Activated T-cell treated with anti-CD3 and anti-CD28 coated beads for 24 hours (primary cell): ENCODE measurements around the gene VIPR2.
"Not testable (repeated sequence)": the region's sequence is repeated elsewhere in the genome, so short reads cannot be mapped to it uniquely, and the experiment has no call there.

ENCODE experiments used
- DNase-seq: peaks from one replicate; pipeline ENCODE4 v3.0.0-alpha.2; 2020; ENCODE audit warnings: low read depth

VIPR2 gene

DNA sequence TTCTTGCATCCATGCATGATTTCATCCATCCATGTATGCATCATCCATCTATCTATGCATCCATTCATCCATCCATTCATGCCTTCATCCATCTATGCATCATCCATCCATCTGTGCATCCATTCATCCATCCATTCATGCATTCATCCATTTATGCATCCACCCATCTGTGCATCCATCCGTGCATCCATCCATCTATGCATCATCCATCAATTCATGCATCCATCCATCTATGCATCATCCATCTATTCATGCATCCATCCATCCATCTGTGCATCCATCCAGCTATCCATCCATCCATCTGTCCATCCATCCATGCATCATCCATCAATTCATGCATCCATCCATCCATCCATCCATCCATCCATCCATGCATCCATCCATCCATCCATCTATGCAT is 157.0 kb downstream of the VIPR2 start:
- DNase-seq: no peak

DNA sequence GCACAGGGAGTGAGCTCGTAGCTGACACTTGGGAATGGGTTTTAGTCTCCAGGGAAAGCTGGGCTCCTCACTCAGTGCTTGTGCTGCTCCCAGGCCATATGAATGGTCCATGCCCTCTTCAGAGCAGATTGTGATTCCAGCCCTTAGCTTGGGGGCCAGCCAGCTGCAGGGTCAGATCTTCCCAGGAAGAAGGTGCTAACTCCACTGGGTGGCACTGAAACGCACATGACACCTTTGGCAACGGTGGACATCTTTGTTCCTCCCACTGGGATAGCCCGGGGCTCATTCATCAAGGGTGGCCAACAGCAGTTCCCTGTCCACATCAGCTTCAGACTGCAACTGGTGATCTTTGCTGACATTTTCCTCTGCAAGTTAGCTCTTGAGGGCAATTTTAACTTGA is 159.1 kb downstream of the VIPR2 start:
- DNase-seq: no peak

DNA sequence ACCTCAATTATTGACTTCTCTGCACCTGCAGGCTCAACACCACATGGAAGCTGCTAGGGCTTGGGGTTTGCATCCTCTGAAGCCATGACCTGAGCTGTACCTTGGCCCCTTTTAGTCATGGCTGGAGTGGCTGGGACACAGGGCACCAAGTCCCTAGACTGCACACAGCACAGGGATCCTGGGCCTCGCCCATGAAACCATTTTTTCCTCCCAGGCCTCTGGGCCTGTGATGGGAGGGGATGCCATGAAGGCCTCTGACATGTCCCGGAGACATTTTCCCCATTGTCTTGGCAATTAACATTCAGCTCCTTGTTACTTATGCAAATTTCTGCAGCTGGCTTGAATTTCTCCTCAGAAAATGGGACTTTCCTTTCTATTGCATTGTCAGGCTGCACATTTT is 160.7 kb downstream of the VIPR2 start:
- not testable (repeated sequence) for DNase-seq

DNA sequence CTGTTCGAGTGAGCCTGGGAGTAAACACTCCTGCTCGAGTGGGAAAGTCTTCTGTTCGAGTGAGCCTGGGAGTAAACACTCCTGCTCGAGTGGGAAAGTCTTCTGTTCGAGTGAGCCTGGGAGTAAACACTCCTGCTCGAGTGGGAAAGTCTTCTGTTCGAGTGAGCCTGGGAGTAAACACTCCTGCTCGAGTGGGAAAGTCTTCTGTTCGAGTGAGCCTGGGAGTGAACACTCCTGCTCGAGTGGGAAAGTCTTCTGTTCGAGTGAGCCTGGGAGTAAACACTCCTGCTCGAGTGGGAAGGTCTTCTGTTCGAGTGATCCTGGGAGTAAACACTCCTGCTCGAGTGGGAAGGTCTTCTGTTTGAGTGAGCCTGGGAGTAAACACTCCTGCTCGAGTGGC is 162.6 kb downstream of the VIPR2 start:
- not testable (repeated sequence) for DNase-seq

DNA sequence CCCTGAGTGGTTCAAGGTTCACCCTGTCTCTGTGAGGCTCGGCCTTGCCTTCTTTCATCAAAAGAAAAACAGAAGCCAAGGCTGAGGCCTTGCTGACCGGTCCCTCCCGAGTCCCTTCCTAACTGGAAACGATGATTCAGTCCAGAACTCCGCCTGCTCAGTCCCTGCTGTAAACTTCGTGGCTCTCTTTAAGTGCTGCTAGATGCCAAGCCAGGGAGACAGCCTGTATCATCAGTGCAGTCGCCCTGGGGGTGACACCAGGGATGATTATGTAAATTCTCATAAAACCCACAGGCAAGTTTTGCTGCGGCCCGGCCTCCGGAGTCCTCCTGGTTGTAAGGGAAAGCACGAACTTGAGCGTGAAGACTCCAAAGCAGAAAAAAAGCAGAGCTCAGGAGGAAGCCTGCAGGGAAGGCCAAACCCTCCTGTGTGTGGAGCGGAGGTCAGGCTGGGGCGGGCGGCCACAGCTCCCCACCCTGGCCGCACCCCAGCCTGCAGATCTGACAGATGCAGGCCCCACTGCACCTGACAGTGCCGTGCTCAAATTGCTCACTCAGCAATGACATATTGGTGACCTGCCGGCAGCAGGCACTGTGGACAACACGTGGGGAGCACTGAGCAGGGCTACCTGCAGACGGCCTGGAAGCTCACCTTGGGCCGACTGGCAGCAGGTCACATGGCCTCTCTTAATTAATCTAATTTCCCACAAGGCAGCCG is 164.9 kb downstream of the VIPR2 start:
- no peak for DNase-seq

DNA sequence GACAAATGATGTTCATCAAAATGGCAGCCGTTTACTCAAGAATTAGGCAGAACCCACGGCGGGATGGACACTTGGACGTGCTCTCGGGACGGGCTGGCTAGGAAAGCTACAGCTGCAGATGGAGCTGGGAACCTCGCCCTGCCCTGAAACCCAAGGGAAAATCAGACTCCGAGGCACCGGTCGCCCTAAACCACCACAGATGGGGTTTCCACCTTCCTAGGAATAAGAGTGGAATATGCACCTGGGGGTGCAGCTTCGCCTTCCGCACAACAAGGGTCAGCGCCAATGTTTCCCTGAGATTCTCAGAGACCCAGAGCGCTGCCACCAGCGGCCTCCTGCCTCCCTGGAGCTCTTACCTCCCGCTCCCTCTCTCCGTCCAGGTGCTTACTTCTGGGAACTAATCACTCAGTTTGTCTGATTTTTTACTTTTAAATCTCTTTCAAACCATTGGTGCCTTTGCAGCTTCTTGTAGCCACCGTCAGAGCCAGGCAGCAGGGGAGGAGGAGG is 165.6 kb downstream of the VIPR2 start:
- no peak for DNase-seq
